HepG2 (cell line): Measurements from ENCODE around the gene HSF2BP. TPM values are rescaled to one million over a fixed set of nuclear protein-coding genes. Genes with fewer than 3 reads are reported as not detected.

Experiments
- ARNTL ChIP-seq: sonication (generic); formaldehyde crosslinking; IDR thresholded peaks from 2 replicates; pipeline ENCODE4 v1.4.0; 2020; ENCODE audit warnings: mild to moderate bottlenecking, missing genetic modification reagents
- E2F5 ChIP-seq: sonication (generic); formaldehyde crosslinking; conservative IDR thresholded peaks from 2 replicates; pipeline ENCODE4 v1.4.0; 2020; ENCODE audit warnings: missing genetic modification reagents
- FOXK2 ChIP-seq: fragments of 450-650 bp; IDR thresholded peaks from 2 replicates; pipeline ENCODE4 v1.6.1; 2016
- HOMEZ ChIP-seq: IDR thresholded peaks from 2 replicates; pipeline ENCODE4 v1.6.1; 2016; ENCODE audit warnings: low read depth
- KLF6 ChIP-seq: IDR thresholded peaks from 2 replicates; pipeline ENCODE4 v1.8.0; 2016; ENCODE audit warnings: missing biosample characterization, missing genetic modification reagents
- KLF9 ChIP-seq: IDR thresholded peaks from 2 replicates; pipeline ENCODE4 v1.6.1; 2016; ENCODE audit warnings: low read depth
- NBN ChIP-seq: fragments of 450-650 bp; conservative IDR thresholded peaks from 2 replicates; pipeline ENCODE4 v1.6.1; 2017
- NKX3-1 ChIP-seq: sonication (generic); formaldehyde crosslinking; IDR thresholded peaks from 2 replicates; pipeline ENCODE4 v1.5.0; 2020; ENCODE audit warnings: missing genetic modification reagents
- SALL2 ChIP-seq: sonication (generic); formaldehyde crosslinking; IDR thresholded peaks from 2 replicates; pipeline ENCODE4 v1.8.1; 2023; ENCODE audit warnings: mild to moderate bottlenecking, missing genetic modification reagents, inconsistent platforms
- SOX13 ChIP-seq, 3 experiments: fragments of 450-650 bp in 1 of 3; sonication (generic) in 1 of 3; formaldehyde crosslinking in 1 of 3; IDR thresholded peaks in 2 of 3; conservative IDR thresholded peaks in 1 of 3; 2 replicates each; pipeline versions ENCODE4 v1.5.0 to v1.6.1; 2016 to 2020; ENCODE audit warnings: antibody characterized with exemption in 1 of 3, mild to moderate bottlenecking in 1 of 3, missing compliant biosample characterization in 1 of 3, missing genetic modification reagents in 1 of 3, moderate library complexity in 1 of 3
- ZBTB21 ChIP-seq: sonication (generic); formaldehyde crosslinking; IDR thresholded peaks from 2 replicates; pipeline ENCODE4 v1.4.0; 2020; ENCODE audit warnings: missing genetic modification reagents
- ZBTB3 ChIP-seq: sonication (generic); formaldehyde crosslinking; IDR thresholded peaks from 2 replicates; pipeline ENCODE4 v1.4.0; 2020; ENCODE audit warnings: low read depth, mild to moderate bottlenecking, moderate library complexity, missing genetic modification reagents, borderline replicate concordance
- ZFP82 ChIP-seq: sonication (generic); formaldehyde crosslinking; IDR thresholded peaks from 2 replicates; pipeline ENCODE4 v1.5.1; 2020; ENCODE audit warnings: mild to moderate bottlenecking, missing genetic modification reagents, borderline replicate concordance
- ZNF101 ChIP-seq: sonication (generic); formaldehyde crosslinking; IDR thresholded peaks from 2 replicates; pipeline ENCODE4 v1.4.0; 2020; ENCODE audit warnings: mild to moderate bottlenecking, low read depth, missing genetic modification reagents, borderline replicate concordance
- ZNF12 ChIP-seq: sonication (generic); formaldehyde crosslinking; IDR thresholded peaks from 2 replicates; pipeline ENCODE4 v1.5.0; 2020; ENCODE audit warnings: missing genetic modification reagents
- ZNF274 ChIP-seq: sonication (generic); formaldehyde crosslinking; IDR thresholded peaks from 2 replicates; pipeline ENCODE4 v1.5.1; 2020; ENCODE audit warnings: mild to moderate bottlenecking, missing genetic modification reagents
- ZNF510 ChIP-seq: sonication (generic); formaldehyde crosslinking; IDR thresholded peaks from 2 replicates; pipeline ENCODE4 v1.4.0; 2020; ENCODE audit warnings: low read depth, mild to moderate bottlenecking, missing genetic modification reagents
- ZNF678 ChIP-seq: sonication (generic); formaldehyde crosslinking; IDR thresholded peaks from 2 replicates; pipeline ENCODE4 v1.4.0; 2020; ENCODE audit warnings: mild to moderate bottlenecking, missing genetic modification reagents
- ZSCAN9 ChIP-seq: IDR thresholded peaks from 2 replicates; pipeline ENCODE4 v1.6.1; 2016; ENCODE audit warnings: borderline replicate concordance
- polyA plus RNA-seq, 8 experiments: library from polyadenylated mRNA; depleted of rRNA in 3 of 8; stranded (reverse) in 7 of 8; unstranded in 1 of 8; fragments of >200 nt; fragmentation: Illumina TruSeq in 4 of 8; extraction: Trizol in 4 of 8; gene quantifications; 2 replicates each; pipeline versions ENCODE4 v1.2.1 to v1.2.3, GENCODE V29; 2011 to 2016; ENCODE audit warnings: low read depth in 4 of 8, missing spikeins in 1 of 8, mixed read lengths in 1 of 8; ENCODE audit not compliant: insufficient read depth in 1 of 8
- total RNA-seq, 5 experiments: library from RNA; depleted of rRNA; stranded (reverse); fragments of >200 nt; fragmentation: Illumina TruSeq; extraction: Trizol; gene quantifications; 2 replicates each; pipeline ENCODE4 v1.2.3, GENCODE V29; 2016; ENCODE audit warnings: low read depth in 1 of 5
- TF ChIP-seq, protein P1 (sequence below): sonication (generic); formaldehyde crosslinking; IDR thresholded peaks from 2 replicates; pipeline ENCODE4 v1.5.0; 2020; ENCODE audit warnings: missing genetic modification reagents, mild to moderate bottlenecking, borderline replicate concordance
- TF ChIP-seq, protein P2 (sequence below): IDR thresholded peaks from 2 replicates; pipeline ENCODE4 v1.6.1; 2016; ENCODE audit warnings: missing biosample characterization, missing genetic modification reagents, low read depth
- TF ChIP-seq, protein P3 (sequence below): sonication (generic); formaldehyde crosslinking; IDR thresholded peaks from 2 replicates; pipeline ENCODE4 v1.4.0; 2020; ENCODE audit warnings: missing genetic modification reagents
- TF ChIP-seq, protein P4 (sequence below): IDR thresholded peaks from 2 replicates; pipeline ENCODE4 v1.6.1; 2012; ENCODE audit warnings: inconsistent platforms

HSF2BP gene
- total and polyA plus RNA-seq, 2 of the 13 experiments (the other 11 are each of a cell fraction or from before 2014, with no cell fraction given), result 0.67 to 2.2 TPM

DNA sequence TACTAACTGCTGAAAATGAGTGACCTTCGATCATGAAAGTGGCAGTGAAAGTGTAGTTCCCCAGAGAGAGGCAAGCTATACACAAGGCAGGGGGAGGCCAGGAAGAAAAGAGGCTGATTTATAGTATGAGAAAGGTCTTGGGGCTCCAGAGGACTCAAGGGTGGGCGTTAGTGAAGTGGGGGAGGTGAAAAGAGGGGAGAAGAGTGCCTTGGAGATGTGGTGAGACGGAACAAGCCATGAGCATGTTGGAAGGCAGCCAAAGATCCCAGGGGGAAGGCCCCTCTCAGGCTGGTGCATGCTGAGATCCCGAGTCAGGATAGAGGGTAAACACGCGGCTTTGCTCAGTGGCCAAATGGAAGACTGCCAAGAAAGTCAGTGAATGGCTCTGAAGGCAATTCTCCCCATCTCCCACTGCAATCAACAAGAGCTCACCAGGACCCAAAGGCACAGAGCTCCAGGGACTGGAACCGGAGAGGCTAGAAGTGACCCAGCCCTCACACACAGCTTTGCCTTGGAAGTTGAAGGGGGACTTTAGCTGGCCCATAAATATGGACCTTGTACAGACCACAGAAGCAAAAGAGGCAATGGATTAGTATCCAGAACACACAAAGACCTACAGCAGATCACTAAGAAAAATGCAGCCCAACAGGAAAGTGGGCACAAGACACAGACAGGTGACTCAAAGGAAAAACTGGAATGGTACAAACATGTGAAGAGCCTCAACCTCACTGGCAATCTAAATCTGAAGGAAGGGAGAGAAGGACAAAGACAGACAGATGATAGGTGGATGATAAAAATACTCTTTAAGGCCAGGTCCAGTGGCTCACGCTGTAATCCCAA, 49.6 kb downstream of the HSF2BP start (continued):
- TF ChIP-seq, protein P1, sequence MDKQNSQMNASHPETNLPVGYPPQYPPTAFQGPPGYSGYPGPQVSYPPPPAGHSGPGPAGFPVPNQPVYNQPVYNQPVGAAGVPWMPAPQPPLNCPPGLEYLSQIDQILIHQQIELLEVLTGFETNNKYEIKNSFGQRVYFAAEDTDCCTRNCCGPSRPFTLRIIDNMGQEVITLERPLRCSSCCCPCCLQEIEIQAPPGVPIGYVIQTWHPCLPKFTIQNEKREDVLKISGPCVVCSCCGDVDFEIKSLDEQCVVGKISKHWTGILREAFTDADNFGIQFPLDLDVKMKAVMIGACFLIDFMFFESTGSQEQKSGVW (CRISPR knock-in tag), result no peak
- no peak for TF ChIP-seq ZBTB21 (CRISPR knock-in tag)
- TF ChIP-seq NKX3-1 (CRISPR knock-in tag), result no peak
- no peak for TF ChIP-seq ZNF101 (CRISPR knock-in tag)
- TF ChIP-seq, protein P2, sequence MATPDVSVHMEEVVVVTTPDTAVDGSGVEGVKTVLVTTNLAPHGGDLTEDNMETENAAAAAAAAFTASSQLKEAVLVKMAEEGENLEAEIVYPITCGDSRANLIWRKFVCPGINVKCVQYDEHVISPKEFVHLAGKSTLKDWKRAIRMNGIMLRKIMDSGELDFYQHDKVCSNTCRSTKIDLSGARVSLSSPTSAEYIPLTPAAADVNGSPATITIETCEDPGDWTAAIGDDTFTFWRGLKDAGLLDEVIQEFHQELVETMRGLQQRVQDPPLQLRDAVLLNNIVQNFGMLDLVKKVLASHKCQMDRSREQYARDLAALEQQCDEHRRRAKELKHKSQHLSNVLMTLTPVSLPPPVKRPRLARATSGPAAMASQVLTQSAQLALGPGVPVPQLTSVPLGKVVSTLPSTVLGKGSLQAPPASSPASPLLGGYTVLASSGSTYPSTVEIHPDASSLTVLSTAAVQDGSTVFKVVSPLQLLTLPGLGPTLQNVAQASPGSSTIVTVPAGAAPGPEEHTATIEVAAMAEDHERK (CRISPR knock-in tag), result no peak
- TF ChIP-seq HOMEZ, result peak; percentile 40; the same call in 1 of the 2 replicates
- TF ChIP-seq ZNF678 (CRISPR knock-in tag), result no peak
- TF ChIP-seq ZNF510, result no peak
- no peak for TF ChIP-seq E2F5 (CRISPR knock-in tag)
- TF ChIP-seq, protein P3, sequence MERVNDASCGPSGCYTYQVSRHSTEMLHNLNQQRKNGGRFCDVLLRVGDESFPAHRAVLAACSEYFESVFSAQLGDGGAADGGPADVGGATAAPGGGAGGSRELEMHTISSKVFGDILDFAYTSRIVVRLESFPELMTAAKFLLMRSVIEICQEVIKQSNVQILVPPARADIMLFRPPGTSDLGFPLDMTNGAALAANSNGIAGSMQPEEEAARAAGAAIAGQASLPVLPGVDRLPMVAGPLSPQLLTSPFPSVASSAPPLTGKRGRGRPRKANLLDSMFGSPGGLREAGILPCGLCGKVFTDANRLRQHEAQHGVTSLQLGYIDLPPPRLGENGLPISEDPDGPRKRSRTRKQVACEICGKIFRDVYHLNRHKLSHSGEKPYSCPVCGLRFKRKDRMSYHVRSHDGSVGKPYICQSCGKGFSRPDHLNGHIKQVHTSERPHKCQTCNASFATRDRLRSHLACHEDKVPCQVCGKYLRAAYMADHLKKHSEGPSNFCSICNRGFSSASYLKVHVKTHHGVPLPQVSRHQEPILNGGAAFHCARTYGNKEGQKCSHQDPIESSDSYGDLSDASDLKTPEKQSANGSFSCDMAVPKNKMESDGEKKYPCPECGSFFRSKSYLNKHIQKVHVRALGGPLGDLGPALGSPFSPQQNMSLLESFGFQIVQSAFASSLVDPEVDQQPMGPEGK (CRISPR knock-in tag), result peak; percentile 66
- TF ChIP-seq, protein P4, sequence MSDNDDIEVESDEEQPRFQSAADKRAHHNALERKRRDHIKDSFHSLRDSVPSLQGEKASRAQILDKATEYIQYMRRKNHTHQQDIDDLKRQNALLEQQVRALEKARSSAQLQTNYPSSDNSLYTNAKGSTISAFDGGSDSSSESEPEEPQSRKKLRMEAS, result peak; percentile 70
- TF ChIP-seq KLF9 (CRISPR knock-in tag), result no peak
- TF ChIP-seq KLF6, result no peak
- TF ChIP-seq NBN, result no peak
- no peak for TF ChIP-seq ARNTL (CRISPR knock-in tag)
- TF ChIP-seq ZNF274, result no peak
- TF ChIP-seq ZSCAN9 (CRISPR knock-in tag), result peak; percentile 37; the same call in 1 of the 2 replicates
- TF ChIP-seq FOXK2, result no peak
- TF ChIP-seq ZNF12, result no peak; the same call in 1 of the 2 replicates
- peak; percentile 31; the same call in 1 of the 2 replicates for TF ChIP-seq SALL2 (CRISPR knock-in tag)
- TF ChIP-seq ZBTB3, result no peak
- TF ChIP-seq SOX13 (IDR thresholded peaks at IDR 0.05), result no peak
- TF ChIP-seq SOX13 (CRISPR knock-in tag; conservative IDR thresholded peaks at IDR 0.05 in 1 of 2, IDR thresholded peaks at IDR 0.05 in 1 of 2), result peak in 1 of 2 experiments; percentile 60; a peak in 2 of 4 replicates
- TF ChIP-seq ZFP82 (CRISPR knock-in tag), result 0 out of 2 replicates have a peak, but pooled peaks have one; percentile 36
